Fibroblast of villous mesenchyme (primary cell): ENCODE measurements around the gene BPGM. TPM values are rescaled to one million over a fixed set of nuclear protein-coding genes. Genes with fewer than 3 reads are reported as not detected.
A peak's percentile ranks its signal among the peaks of the same experiment; 100 is the strongest.

Source experiments
- DNase-seq: peaks from one replicate; pipeline ENCODE4 v3.0.0-alpha.2; 2010; ENCODE audit warnings: low read depth
- H3K4me3 ChIP-seq: 2 replicates; pipeline ENCODE4 v1.5.1; 2011; ENCODE audit warnings: low read depth, mild to moderate bottlenecking, low read length
- CTCF ChIP-seq: IDR thresholded peaks from 2 replicates; pipeline ENCODE4 v1.5.1; 2012; ENCODE audit warnings: low read depth, mild to moderate bottlenecking, low read length; ENCODE audit not compliant: insufficient read depth
- total RNA-seq: library from RNA; depleted of rRNA; stranded (reverse); fragments of >200 nt; gene quantifications from 2 replicates; pipeline ENCODE4 v1.2.3, GENCODE V29; 2012

Gene BPGM
- total RNA-seq, 1 donor, result 59.2 TPM

DNA sequence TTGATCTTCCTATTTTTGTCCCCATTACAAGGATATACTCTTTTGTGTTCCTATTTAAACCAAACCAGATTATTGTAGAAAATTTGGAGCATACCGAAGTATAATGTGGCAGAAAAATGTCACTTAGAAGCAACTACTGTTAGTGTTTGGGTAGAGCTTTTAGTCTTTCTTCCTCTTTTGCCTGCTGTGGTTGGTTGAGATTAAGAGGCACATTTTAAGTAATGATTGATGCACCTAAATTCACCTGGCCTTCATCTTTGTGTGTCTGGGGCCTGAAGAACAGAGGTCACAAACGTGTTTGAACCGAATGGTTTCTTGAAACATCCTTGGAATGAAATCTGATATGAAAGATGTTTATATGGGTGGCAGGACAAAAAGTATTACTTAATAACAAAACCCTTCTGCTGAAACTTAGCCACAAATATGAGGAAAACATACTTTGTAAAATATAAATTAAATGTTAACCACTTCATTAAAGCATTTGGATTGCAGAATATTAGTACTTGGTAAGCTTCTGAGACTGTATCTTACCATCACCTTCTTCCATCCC is 2.6 kb downstream of the BPGM start:
- TF ChIP-seq CTCF, result no peak
- no peak for DNase-seq
- no peak overlapping the region for H3K4me3 ChIP-seq

DNA sequence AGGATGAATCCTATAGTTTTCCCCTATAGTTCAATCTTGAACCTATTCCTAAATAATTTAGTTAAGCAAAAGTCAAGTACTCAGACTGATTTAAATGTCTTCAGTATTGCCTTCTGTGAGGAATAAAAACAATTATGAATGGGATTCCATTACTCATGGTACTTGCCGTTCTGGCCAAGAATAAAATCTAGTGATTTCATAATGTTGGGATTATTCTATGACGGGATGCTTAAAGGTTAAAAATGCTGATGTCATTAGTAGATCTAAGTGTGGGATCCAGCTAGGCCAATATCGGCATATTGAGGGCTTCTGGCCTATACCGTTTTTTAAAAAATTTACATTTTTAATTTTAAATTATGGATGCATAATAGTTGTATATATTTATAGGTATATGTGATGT is 5.3 kb downstream of the BPGM start:
- no peak for TF ChIP-seq CTCF
- no peak for DNase-seq
- no peak overlapping the region for H3K4me3 ChIP-seq

- no peak for TF ChIP-seq CTCF
- DNase-seq, result no peak
- no peak overlapping the region for H3K4me3 ChIP-seq
Observed at GRCh38 chr7:134654104-134654775, 7.6 kb downstream of the BPGM start.

GRCh38 chr7:134657526-134657925 is 10.9 kb downstream of the BPGM start:
- no peak overlapping the region for H3K4me3 ChIP-seq
- TF ChIP-seq CTCF, result no peak
- no peak for DNase-seq

DNA sequence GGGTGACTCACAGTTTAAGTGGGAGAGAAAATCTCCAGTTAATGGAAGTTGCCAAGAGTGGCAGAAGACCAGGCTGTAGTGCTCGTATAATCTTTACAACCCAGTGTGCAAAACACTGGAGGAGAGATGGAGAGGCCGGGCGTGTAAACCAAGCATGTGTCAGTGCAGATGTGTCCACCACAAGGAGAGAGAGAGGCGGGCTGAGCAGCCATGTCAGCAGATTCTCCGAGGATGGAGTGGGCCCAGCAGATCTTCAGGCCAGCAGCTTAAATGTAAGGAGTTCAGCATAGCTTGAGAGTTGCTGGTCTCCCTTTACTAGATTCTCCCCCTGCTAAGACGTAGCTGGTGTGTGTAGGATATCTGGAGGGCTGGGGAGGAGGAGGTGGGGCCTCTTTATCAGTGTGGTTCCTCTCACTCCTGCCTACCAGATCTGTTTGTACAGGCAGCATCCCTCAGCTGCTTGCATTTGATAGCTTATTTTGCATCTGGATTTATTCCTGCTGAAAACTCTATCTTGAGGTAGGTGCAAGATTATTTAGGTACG is 13.7 kb downstream of the BPGM start:
- DNase-seq, result peak; percentile 43
- no peak for TF ChIP-seq CTCF
- no peak overlapping the region for H3K4me3 ChIP-seq

GRCh38 chr7:134660961-134661376 is 14.3 kb downstream of the BPGM start:
- peak; percentile 60 for DNase-seq
- TF ChIP-seq CTCF, result no peak
- H3K4me3 ChIP-seq, result no peak overlapping the region
